RWPE2 (cell line): ENCODE data around the gene PCDHGB1.
"Not testable (repeated sequence)": the region's sequence is repeated elsewhere in the genome, so short reads cannot be mapped to it uniquely, and the experiment has no call there.

Experiments
- ATAC-seq: fragments of 200-7000 bp; cut with Tn5 transposase; 3 replicates; pipeline ENCODE4 v1.9.1; 2021; ENCODE audit warnings: low read depth
- DNase-seq: peaks from one replicate; pipeline ENCODE4 v3.0.0-alpha.2; 2020; ENCODE audit warnings: low spot score
- H3K27ac ChIP-seq: fragments of 450-650 bp; 2 replicates; pipeline ENCODE4 v1.5.1; 2017; ENCODE audit warnings: mild to moderate bottlenecking; ENCODE audit not compliant: poor library complexity, severe bottlenecking
- H3K27me3 ChIP-seq: fragments of 250-450 bp; sonication (Bioruptor Pico); 2 replicates; pipeline ENCODE4 v1.5.1; 2021; ENCODE audit warnings: mild to moderate bottlenecking, moderate library complexity; ENCODE audit not compliant: insufficient read depth, poor library complexity, severe bottlenecking
- H3K36me3 ChIP-seq: fragments of 250-450 bp; sonication (Bioruptor Pico); 2 replicates; pipeline ENCODE4 v1.5.1; 2020; ENCODE audit warnings: low read depth, mild to moderate bottlenecking, moderate library complexity
- H3K4me1 ChIP-seq: fragments of 250-450 bp; sonication (Bioruptor Pico); 2 replicates; pipeline ENCODE4 v1.5.1; 2021; ENCODE audit warnings: mild to moderate bottlenecking, moderate library complexity; ENCODE audit not compliant: insufficient read depth, poor library complexity, severe bottlenecking
- H3K4me3 ChIP-seq: fragments of 250-450 bp; sonication (Bioruptor Pico); 2 replicates; pipeline ENCODE4 v1.5.1; 2021; ENCODE audit warnings: mild to moderate bottlenecking, moderate library complexity; ENCODE audit not compliant: severe bottlenecking
- H3K9me3 ChIP-seq: fragments of 250-450 bp; sonication (Bioruptor Pico); 2 replicates; pipeline ENCODE4 v1.5.1; 2021; ENCODE audit warnings: mild to moderate bottlenecking, moderate library complexity; ENCODE audit not compliant: severe bottlenecking
- TF ChIP-seq, protein P1 (sequence below): fragments of 450-650 bp; IDR thresholded peaks from one replicate; pipeline ENCODE4 v1.5.1; 2017; ENCODE audit warnings: mild to moderate bottlenecking, moderate library complexity; ENCODE audit not compliant: poor library complexity, severe bottlenecking

The PCDHGB1 gene

DNA sequence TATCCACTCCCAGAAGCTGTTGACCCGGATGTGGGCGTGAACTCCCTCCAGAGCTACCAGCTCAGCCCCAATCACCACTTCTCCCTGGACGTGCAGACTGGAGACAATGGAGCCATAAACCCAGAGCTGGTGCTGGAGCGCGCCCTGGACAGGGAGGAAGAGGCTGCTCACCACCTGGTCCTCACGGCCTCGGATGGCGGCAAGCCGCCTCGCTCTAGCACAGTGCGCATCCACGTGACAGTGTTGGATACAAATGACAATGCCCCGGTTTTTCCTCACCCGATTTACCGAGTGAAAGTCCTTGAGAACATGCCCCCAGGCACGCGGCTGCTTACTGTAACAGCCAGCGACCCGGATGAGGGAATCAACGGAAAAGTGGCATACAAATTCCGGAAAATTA is 43.4 kb downstream of the PCDHGB1 start:
- peaks cover 46% of the 10 kb centered on the region for H3K9me3 ChIP-seq
- H3K4me3 ChIP-seq: no peak overlapping the region
- no peak for DNase-seq
- TF ChIP-seq, protein P1, sequence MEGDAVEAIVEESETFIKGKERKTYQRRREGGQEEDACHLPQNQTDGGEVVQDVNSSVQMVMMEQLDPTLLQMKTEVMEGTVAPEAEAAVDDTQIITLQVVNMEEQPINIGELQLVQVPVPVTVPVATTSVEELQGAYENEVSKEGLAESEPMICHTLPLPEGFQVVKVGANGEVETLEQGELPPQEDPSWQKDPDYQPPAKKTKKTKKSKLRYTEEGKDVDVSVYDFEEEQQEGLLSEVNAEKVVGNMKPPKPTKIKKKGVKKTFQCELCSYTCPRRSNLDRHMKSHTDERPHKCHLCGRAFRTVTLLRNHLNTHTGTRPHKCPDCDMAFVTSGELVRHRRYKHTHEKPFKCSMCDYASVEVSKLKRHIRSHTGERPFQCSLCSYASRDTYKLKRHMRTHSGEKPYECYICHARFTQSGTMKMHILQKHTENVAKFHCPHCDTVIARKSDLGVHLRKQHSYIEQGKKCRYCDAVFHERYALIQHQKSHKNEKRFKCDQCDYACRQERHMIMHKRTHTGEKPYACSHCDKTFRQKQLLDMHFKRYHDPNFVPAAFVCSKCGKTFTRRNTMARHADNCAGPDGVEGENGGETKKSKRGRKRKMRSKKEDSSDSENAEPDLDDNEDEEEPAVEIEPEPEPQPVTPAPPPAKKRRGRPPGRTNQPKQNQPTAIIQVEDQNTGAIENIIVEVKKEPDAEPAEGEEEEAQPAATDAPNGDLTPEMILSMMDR: no peak
- no peaks in the 10 kb centered on the region for H3K4me1 ChIP-seq
- ATAC-seq: no peak
- peaks cover 8% of the 10 kb centered on the region for H3K27me3 ChIP-seq
- H3K27ac ChIP-seq: no peak overlapping the region
- H3K36me3 ChIP-seq: peaks cover 5% of the 10 kb centered on the region

DNA sequence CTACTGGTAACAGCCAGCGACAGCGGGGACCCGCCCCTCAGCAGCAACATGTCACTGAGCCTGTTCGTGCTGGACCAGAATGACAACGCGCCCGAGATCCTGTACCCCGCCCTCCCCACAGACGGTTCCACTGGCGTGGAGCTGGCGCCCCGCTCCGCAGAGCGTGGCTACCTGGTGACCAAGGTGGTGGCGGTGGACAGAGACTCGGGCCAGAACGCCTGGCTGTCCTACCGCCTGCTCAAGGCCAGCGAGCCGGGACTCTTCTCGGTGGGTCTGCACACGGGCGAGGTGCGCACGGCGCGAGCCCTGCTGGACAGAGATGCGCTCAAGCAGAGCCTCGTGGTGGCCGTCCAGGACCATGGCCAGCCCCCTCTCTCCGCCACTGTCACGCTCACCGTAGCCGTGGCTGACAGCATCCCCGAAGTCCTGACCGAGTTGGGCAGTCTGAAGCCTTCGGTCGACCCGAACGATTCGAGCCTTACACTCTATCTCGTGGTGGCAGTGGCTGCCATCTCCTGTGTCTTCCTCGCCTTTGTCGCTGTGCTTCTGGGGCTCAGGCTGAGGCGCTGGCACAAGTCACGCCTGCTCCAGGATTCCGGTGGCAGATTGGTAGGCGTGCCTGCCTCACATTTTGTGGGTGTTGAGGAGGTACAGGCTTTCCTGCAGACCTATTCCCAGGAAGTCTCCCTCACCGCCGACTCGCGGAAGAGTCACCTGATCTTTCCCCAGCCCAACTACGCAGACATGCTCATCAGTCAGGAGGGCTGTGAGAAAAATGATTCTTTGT is 44.7 kb downstream of the PCDHGB1 start:
- H3K27me3 ChIP-seq: peaks cover 15% of the 10 kb centered on the region
- H3K9me3 ChIP-seq: peaks cover 46% of the 10 kb centered on the region
- H3K27ac ChIP-seq, H3K36me3 ChIP-seq, DNase-seq, ATAC-seq, H3K4me3 ChIP-seq, H3K4me1 ChIP-seq: not testable (repeated sequence)

DNA sequence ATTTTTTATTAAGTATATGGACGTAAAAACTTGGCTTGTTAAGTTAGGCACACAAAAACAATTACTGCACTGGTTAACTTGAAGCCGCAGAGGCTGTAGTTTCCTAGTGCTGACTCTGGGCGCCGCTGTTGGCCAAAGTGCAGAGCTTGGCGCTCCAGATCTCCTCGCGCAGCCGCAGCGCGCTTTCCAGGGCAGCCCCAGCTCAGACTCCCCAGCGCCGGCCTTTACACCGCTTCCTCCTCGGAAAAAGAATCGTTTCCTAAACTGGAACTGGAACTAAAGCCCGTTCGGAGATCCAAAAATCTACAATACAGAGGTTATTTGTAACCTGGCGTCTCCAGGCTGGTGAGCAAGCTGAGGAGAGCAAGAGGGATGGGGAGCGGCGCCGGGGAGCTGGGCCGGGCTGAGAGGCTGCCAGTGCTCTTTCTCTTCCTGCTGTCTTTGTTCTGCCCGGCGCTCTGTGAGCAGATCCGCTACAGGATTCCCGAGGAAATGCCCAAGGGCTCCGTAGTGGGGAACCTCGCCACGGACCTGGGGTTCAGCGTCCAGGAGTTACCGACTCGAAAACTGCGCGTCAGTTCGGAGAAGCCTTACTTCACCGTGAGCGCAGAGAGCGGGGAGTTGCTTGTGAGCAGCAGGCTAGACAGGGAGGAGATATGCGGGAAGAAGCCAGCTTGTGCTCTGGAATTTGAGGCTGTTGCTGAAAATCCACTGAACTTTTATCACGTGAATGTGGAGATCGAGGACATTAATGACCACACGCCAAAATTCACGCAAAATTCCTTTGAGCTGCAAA is 48.1 kb downstream of the PCDHGB1 start, which contains the start of gene PCDHGB5:
TSS of gene PCDHGB5 (plus strand) at position 192 of the 796 bp plus-strand sequence. CDS start at position 373, 181 bp downstream.
- Histone ChIP-seq H3K36me3 (peaks cover 14% of the 10 kb centered on the region), H3K4me3 (peak within 1 kb of the TSS; percentile 16), H3K9me3 (peaks cover 38% of the 10 kb centered on the region), H3K27me3 (peaks cover 20% of the 10 kb centered on the region)
- ATAC-seq: peak; percentile 90
- DNase-seq, H3K27ac ChIP-seq, H3K4me1 ChIP-seq: not testable (repeated sequence)
- TF ChIP-seq, protein P1: peak; percentile 86

DNA sequence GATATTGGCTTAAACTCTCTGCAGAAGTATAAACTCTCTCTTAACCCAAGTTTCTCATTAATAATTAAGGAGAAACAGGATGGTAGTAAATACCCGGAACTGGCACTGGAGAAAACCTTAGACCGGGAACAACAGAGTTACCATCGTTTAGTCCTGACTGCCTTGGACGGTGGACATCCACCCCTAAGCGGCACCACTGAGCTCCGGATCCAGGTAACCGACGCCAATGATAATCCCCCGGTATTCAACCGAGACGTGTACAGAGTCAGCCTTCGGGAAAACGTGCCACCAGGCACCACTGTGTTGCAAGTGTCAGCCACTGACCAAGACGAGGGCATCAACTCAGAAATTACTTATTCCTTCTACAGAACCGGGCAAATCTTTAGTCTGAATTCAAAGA is 48.7 kb downstream of the PCDHGB1 start:
- no peak overlapping the region for H3K4me3 ChIP-seq
- TF ChIP-seq, protein P1: no peak
- no peaks in the 10 kb centered on the region for H3K4me1 ChIP-seq
- DNase-seq: no peak
- no peak overlapping the region for H3K27ac ChIP-seq
- no peak for ATAC-seq
- H3K9me3 ChIP-seq: peaks cover 34% of the 10 kb centered on the region
- H3K27me3 ChIP-seq: peaks cover 20% of the 10 kb centered on the region
- H3K36me3 ChIP-seq: peaks cover 14% of the 10 kb centered on the region

DNA sequence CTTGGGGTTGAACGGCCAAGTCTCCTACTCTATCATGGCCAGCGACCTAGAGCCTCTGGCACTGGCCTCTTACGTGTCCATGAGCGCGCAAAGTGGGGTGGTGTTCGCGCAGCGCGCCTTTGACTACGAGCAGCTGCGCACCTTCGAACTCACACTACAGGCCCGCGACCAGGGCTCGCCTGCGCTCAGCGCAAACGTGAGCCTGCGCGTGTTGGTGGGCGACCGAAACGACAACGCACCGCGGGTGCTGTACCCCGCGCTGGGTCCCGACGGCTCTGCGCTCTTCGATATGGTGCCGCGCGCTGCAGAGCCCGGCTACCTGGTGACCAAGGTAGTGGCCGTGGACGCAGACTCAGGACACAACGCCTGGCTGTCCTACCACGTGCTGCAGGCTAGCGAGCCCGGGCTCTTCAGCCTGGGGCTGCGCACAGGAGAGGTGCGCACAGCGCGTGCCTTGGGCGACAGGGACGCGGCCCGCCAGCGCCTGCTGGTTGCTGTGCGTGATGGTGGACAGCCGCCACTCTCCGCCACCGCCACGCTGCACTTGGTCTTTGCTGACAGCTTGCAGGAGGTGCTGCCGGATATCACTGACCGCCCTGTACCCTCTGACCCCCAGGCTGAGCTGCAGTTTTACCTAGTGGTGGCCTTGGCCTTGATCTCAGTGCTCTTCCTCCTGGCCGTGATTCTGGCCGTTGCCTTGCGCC is 49.8 kb downstream of the PCDHGB1 start:
- TF ChIP-seq, protein P1: no peak
- DNase-seq (no peak), ATAC-seq (no peak)
- Histone ChIP-seq H3K4me3 (no peak overlapping the region), H3K4me1 (no peaks in the 10 kb centered on the region), H3K27ac (no peak overlapping the region), H3K36me3 (peaks cover 14% of the 10 kb centered on the region), H3K27me3 (peaks cover 20% of the 10 kb centered on the region), H3K9me3 (peaks cover 27% of the 10 kb centered on the region)
